ENCODE measurements around the gene GMDS. TPM values are rescaled to one million over a fixed set of nuclear protein-coding genes. Genes with fewer than 3 reads are reported as not detected.

Gene GMDS
- total RNA-seq, 2 donors from 2014 or later = 18.2 to 20.5 TPM

DNA sequence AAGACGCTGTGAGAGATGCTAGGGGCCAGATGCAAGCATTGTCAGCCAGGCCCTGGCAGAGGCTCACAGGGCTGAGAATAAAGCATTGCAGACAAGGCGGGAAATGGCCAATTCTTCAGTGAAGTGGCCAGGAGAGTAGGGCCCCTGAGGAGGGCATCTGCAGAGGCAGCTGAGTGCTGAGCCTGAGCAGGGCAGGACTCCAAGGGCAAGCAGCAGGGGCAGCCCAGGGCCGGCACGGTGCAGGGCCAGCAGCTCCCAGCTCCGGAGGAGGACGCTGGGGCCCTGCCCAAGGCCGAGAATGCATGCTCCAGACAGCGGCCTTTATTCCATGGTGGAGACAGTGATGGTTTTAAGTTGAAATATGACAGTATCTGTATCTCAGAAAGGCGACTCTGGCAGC is 330.2 kb downstream of the GMDS start:
- DNase-seq (no peak), ATAC-seq (no peak)
- Mint-ChIP-seq H3K4me3 (no peak overlapping the region), H3K27me3 (no peaks in the 10 kb centered on the region), H3K4me1 (peaks cover 3% of the 10 kb centered on the region), H3K27ac (no peak overlapping the region), H3K36me3 (ENCODE audit: low read depth) (no peaks in the 10 kb centered on the region)
- H3K9me3 ChIP-seq (ENCODE audit: control insufficient read depth, low read length, poor library complexity, severe bottlenecking) = no peaks in the 10 kb centered on the region

DNA sequence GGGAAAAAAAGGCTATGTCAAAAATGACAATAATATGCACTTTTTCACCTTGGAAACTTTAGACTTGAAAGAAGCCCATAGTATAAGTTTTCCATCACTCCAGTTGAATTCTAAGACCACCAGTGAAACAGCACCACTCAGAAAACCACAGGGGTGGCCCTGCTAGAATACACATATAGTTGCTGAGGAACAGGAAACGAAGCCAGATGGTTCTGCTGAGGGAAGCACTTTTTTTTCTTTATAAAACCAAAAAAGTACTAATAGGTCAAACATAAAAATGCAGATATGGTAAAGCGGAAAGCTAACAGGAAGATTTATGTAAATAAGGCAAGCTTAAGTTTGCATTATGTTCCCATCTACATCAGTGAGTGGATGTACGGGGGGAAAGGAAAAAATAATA is 331.8 kb downstream of the GMDS start:
- no peak for DNase-seq
- Mint-ChIP-seq H3K36me3 (ENCODE audit: low read depth) (no peaks in the 10 kb centered on the region), H3K4me1 (peaks cover 3% of the 10 kb centered on the region), H3K27ac (no peak overlapping the region), H3K27me3 (no peaks in the 10 kb centered on the region), H3K4me3 (no peak overlapping the region)
- no peak for ATAC-seq
- H3K9me3 ChIP-seq (ENCODE audit: control insufficient read depth, low read length, poor library complexity, severe bottlenecking) = no peaks in the 10 kb centered on the region

DNA sequence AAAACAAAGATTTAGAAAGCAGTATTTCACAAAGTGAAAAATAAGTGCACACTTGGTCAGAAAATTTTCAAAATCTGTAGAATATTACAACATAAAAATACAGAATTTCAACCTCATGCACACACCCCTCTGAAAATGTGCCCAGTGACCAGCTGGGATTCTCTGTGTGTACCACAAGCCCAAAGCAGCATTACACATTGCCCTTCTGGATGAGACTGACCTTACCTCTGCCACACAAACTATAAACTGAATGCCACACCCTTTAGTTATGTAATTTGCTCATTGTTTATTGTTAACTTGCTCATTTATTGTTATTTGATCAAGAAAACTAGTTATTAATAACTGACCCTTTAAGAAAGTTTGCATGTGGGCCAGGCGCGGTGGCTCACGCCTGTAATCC is 332.7 kb downstream of the GMDS start:
- peaks cover 4% of the 10 kb centered on the region for H3K4me1 Mint-ChIP-seq
- ATAC-seq (no peak), DNase-seq (no peak)
- no peaks in the 10 kb centered on the region for H3K9me3 ChIP-seq (ENCODE audit: control insufficient read depth, low read length, poor library complexity, severe bottlenecking)
- no peaks in the 10 kb centered on the region for H3K36me3 Mint-ChIP-seq (ENCODE audit: low read depth)
- H3K4me3 Mint-ChIP-seq = no peak overlapping the region
- H3K27ac Mint-ChIP-seq = no peak overlapping the region
- H3K27me3 Mint-ChIP-seq = no peaks in the 10 kb centered on the region

DNA sequence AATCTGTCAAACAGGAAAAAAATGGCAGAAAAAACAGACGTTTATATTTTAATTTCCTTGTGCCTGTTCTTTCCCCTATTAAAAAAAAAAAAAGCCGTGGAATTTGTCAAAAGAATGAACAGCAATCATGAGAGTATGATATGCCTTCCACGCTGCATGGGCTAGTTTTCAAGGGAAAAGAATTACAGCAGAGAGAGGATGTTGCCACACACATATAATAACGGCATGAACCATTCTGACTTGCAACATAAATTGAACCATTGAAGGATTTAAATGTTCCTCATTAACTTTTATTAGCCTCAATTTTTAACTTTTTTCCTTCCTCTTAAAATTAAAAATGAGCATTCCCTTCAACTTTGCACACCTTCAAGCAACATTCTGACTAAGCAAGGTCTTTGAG is 333.9 kb downstream of the GMDS start:
- no peaks in the 10 kb centered on the region for H3K27me3 Mint-ChIP-seq
- H3K36me3 Mint-ChIP-seq (ENCODE audit: low read depth) = no peaks in the 10 kb centered on the region
- ATAC-seq (no peak), DNase-seq (no peak)
- H3K9me3 ChIP-seq (ENCODE audit: control insufficient read depth, low read length, poor library complexity, severe bottlenecking) = no peaks in the 10 kb centered on the region
- H3K4me3 Mint-ChIP-seq = no peak overlapping the region
- peaks cover 2% of the 10 kb centered on the region for H3K4me1 Mint-ChIP-seq
- H3K27ac Mint-ChIP-seq = no peak overlapping the region

DNA sequence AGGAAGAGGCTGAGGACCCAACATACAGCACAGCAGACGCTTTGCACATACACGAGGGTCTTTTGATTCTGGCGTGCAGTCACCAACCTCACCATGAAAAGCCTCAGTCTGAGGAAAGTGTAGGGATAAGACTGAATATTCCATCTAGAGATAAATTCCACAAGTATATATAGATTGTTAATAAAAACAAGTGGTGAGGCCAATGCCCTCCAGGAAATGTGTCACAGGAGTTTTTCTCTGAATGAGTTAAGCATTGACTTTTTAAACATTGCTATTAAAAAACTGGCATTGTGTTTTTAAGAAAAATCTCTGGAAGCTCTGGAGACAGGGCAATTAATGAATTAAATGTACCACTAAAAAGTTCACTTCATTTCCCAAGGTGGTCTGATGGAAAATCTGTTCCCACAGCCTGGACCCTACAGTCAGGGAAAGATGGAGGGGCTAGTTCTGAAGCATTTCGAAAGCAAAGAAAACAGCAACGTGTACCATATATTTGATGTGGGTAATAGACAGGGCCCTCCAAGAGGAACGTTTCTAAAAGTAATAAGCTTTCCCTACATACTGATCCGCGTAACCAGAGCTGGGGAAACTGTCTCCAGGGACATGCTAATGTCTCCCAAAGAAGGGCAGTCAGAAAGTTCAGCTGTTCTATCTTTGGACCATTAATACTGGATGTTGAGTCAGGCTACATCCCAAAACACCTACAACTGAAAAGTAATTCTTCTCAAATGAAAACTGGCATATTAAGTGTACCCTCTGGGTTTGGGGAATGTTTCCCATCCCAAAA is 334.6 kb downstream of the GMDS start:
- ATAC-seq (no peak), DNase-seq (no peak)
- no peak overlapping the region for H3K4me3 Mint-ChIP-seq
- H3K9me3 ChIP-seq (ENCODE audit: control insufficient read depth, low read length, poor library complexity, severe bottlenecking) = no peaks in the 10 kb centered on the region
- no peaks in the 10 kb centered on the region for H3K27me3 Mint-ChIP-seq
- H3K36me3 Mint-ChIP-seq (ENCODE audit: low read depth) = no peaks in the 10 kb centered on the region
- peaks cover 2% of the 10 kb centered on the region for H3K4me1 Mint-ChIP-seq
- no peak overlapping the region for H3K27ac Mint-ChIP-seq

DNA sequence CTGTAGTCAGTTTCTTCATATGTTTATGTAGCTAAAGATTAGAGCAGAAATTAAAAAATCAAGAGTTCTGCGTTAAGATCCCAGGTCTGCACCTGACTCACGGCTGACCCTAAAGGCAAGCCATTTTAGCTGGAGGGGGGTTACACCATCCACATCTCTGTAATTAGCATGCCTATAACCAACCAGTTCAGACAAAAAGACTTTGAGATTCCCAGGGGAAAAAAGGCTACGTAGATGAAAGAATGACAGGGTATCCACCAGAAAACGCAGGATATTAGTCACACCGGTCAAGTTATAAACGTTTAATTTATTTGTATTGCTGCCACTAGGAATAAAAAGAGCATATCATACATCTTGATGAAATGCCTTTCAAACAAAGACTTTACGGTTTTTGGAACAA is 336.6 kb downstream of the GMDS start:
- Mint-ChIP-seq H3K36me3 (ENCODE audit: low read depth) (no peaks in the 10 kb centered on the region), H3K27me3 (no peaks in the 10 kb centered on the region), H3K4me1 (peaks cover 2% of the 10 kb centered on the region), H3K4me3 (no peak overlapping the region), H3K27ac (no peak overlapping the region)
- ATAC-seq (no peak), DNase-seq (no peak)
- no peaks in the 10 kb centered on the region for H3K9me3 ChIP-seq (ENCODE audit: control insufficient read depth, low read length, poor library complexity, severe bottlenecking)

DNA sequence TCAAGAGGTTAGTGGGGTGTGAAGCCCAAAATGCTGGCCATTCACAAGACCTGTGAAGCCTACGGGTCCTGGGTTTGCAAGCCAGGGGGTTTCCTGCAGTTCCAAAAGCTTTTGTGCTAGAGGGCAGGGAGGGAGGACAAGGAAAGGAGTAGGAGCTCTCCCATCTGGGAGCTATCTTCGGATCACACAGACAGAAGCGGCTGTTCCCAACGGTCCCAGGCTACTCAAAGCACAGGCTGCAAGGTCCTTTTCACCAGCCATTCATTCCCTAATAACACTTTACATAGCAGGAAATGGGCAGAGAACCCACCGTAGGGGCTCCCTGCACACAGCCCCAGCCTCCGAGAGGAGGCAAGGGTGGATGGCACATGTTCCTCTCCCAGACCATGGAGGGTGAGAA is 338.8 kb downstream of the GMDS start:
- Mint-ChIP-seq H3K27me3 (no peaks in the 10 kb centered on the region), H3K4me3 (no peak overlapping the region), H3K4me1 (peaks cover 2% of the 10 kb centered on the region), H3K36me3 (ENCODE audit: low read depth) (no peaks in the 10 kb centered on the region), H3K27ac (no peak overlapping the region)
- DNase-seq (no peak), ATAC-seq (no peak)
- no peaks in the 10 kb centered on the region for H3K9me3 ChIP-seq (ENCODE audit: control insufficient read depth, low read length, poor library complexity, severe bottlenecking)

DNA sequence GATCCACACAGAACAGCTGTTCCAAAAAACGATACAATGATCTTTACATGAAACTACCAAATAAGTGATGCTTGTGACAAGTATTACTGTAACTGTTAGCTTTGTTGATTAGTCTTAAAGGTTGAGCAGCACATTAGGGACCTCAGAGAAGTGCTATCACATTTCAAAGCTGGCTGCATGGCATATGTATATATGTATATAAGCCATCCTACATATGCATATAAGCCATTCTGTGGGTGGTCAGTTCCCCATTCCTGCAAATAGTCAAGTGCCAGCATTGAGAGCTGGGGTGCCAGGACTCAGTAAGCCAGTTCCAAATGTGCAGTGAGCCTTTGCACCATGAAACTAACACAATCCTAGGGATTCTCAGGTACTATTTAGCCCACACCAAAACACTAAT is 339.4 kb downstream of the GMDS start:
- Mint-ChIP-seq H3K36me3 (ENCODE audit: low read depth) (no peaks in the 10 kb centered on the region), H3K4me1 (peaks cover 2% of the 10 kb centered on the region), H3K27ac (no peak overlapping the region), H3K27me3 (no peaks in the 10 kb centered on the region), H3K4me3 (no peak overlapping the region)
- no peak for DNase-seq
- H3K9me3 ChIP-seq (ENCODE audit: control insufficient read depth, low read length, poor library complexity, severe bottlenecking) = no peaks in the 10 kb centered on the region
- no peak for ATAC-seq

DNA sequence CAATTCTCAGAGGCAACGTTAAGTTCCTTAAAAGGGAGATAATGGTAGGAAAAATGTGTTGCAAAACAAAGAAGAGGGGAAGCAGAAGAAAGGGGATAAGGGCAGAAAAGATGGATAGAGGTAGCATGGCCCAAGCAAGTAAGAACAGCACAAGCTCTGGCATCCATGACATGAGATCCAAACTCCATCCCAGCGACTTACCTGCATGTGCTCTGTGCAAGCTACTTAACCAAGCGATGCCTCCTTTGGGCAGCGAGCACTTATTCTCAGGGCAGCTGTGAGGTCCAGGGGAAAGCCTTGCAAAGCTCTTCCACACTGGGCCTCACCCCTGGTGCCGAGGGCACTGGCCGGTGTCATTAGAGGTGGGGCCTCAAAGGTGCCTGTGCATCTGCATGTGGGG is 340.5 kb downstream of the GMDS start:
- H3K27me3 Mint-ChIP-seq = no peaks in the 10 kb centered on the region
- H3K4me3 Mint-ChIP-seq = no peak overlapping the region
- H3K9me3 ChIP-seq (ENCODE audit: control insufficient read depth, low read length, poor library complexity, severe bottlenecking) = no peaks in the 10 kb centered on the region
- no peak for ATAC-seq
- DNase-seq = no peak
- peaks cover 2% of the 10 kb centered on the region for H3K4me1 Mint-ChIP-seq
- H3K27ac Mint-ChIP-seq = no peak overlapping the region
- no peaks in the 10 kb centered on the region for H3K36me3 Mint-ChIP-seq (ENCODE audit: low read depth)

DNA sequence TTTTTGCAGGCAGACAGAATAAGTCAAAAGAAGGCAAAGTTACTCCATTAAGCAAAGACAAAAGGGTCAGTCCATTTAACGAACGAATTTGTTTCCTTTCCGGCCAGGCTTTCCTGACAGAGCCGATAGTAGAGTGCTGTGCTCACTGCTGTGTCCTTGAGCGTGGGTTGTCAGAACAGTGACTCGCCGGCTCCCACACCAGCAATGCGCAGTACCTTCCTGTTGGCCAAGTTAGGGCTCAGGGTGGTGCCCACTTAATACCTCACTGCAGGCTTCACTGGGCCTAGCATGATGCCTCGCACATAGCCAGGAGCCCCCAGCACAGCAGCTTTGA is 341.0 kb downstream of the GMDS start:
- H3K36me3 Mint-ChIP-seq (ENCODE audit: low read depth) = no peaks in the 10 kb centered on the region
- DNase-seq (no peak), ATAC-seq (no peak)
- no peaks in the 10 kb centered on the region for H3K9me3 ChIP-seq (ENCODE audit: control insufficient read depth, low read length, poor library complexity, severe bottlenecking)
- H3K4me1 Mint-ChIP-seq = peaks cover 2% of the 10 kb centered on the region
- no peak overlapping the region for H3K27ac Mint-ChIP-seq
- no peak overlapping the region for H3K4me3 Mint-ChIP-seq
- no peaks in the 10 kb centered on the region for H3K27me3 Mint-ChIP-seq

DNA sequence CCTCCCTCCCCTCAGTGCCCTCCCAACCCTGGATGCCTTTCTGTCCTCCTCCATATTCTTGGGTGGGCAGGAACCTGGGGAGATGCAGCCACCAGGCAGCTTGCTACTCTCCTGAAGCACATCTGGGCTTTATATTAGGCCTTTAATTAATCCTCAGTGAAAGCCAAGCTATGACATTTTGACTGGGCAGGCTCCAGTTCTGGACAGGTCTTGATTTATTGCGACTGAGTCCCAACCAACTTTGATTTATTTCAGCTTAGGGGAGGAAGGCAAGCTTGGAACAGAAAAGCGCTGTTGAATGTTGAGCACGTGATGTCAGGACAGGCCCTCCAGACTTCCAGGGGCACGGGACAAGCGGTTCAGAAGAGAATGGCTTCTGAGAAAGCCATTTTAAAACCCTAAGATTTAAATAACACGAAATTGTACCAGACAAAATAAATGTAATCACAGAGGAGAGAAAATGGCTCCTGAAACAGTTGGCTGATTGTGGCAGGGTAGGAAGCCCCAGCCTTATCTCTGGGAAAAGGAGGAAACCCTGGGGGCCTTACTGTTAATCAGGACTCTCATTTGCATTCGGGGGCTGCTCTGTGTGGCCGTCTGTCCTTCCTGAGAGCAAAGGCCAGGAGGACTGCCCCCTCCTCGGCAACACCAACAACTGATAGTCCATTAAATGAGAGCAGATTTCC is 341.5 kb downstream of the GMDS start:
- DNase-seq = no peak
- H3K4me1 Mint-ChIP-seq = peaks cover 2% of the 10 kb centered on the region
- H3K4me3 Mint-ChIP-seq = no peak overlapping the region
- H3K27ac Mint-ChIP-seq = no peak overlapping the region
- ATAC-seq = no peak
- no peaks in the 10 kb centered on the region for H3K9me3 ChIP-seq (ENCODE audit: control insufficient read depth, low read length, poor library complexity, severe bottlenecking)
- no peaks in the 10 kb centered on the region for H3K36me3 Mint-ChIP-seq (ENCODE audit: low read depth)
- no peaks in the 10 kb centered on the region for H3K27me3 Mint-ChIP-seq

DNA sequence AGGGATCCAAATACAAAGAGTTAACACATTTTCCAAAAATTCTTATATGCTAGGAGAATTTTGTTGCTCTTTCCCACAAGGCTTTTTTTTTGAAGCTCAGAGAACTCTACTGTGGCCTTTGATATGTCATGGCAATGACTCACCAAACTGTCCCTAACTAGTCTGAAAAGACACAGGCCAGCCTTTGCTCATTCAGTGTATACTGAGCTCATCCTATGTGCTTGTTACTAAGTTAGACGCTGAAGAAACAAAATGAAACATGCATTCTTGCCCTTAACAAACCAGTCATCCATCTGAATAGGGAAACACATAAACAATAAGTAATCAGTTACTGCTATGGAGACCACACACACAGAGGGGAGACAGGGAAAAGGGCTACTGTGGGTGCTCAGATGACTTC is 343.8 kb downstream of the GMDS start:
- no peak for DNase-seq
- no peaks in the 10 kb centered on the region for H3K4me1 Mint-ChIP-seq
- H3K27ac Mint-ChIP-seq = no peak overlapping the region
- no peak overlapping the region for H3K4me3 Mint-ChIP-seq
- no peaks in the 10 kb centered on the region for H3K27me3 Mint-ChIP-seq
- no peaks in the 10 kb centered on the region for H3K36me3 Mint-ChIP-seq (ENCODE audit: low read depth)
- no peaks in the 10 kb centered on the region for H3K9me3 ChIP-seq (ENCODE audit: control insufficient read depth, low read length, poor library complexity, severe bottlenecking)
- no peak for ATAC-seq

DNA sequence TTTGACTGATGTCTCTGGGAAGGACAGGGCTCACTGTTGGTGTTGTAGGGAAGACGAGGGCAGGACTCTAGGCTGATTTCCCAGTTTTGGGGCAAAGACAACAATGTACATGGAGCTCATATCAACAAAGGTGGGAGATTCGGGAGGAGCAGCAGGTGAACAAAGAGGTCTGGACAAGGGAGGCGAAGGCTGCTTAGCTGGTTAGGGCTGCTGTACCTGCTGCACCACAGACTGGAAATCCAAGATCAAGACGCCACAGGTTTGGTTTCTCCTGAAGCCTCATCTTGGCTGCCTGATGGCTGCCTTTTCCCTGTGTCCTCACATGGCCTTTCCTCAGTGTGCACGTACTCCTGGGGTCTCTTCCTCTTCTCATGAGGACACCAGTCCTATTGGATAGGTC is 348.5 kb downstream of the GMDS start:
- no peaks in the 10 kb centered on the region for H3K9me3 ChIP-seq (ENCODE audit: control insufficient read depth, low read length, poor library complexity, severe bottlenecking)
- H3K4me1 Mint-ChIP-seq = peaks cover 2% of the 10 kb centered on the region
- H3K36me3 Mint-ChIP-seq (ENCODE audit: low read depth) = no peaks in the 10 kb centered on the region
- DNase-seq (no peak), ATAC-seq (no peak)
- H3K27ac Mint-ChIP-seq = no peak overlapping the region
- H3K27me3 Mint-ChIP-seq = no peaks in the 10 kb centered on the region
- no peak overlapping the region for H3K4me3 Mint-ChIP-seq

DNA sequence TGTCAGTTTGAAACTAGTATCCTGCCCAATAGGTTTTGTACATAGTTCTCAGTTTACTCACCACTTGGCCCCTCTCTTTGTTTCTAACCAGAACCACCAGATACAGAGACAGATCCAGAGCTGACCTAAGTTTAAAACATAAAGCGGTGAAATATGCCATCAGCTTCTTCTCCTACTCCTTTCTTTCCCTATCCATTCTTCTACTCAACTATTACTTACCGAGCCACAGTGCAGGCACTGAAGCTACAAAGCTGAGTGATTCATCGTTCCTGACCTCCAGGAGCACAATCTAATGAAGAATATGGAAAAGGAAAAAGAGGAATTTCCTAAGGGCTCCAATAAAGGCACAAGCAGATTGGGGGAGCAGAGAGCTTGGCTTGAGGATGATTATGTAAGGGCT is 349.7 kb downstream of the GMDS start:
- DNase-seq (no peak), ATAC-seq (no peak)
- Mint-ChIP-seq H3K4me3 (no peak overlapping the region), H3K4me1 (peaks cover 2% of the 10 kb centered on the region), H3K27ac (no peak overlapping the region), H3K36me3 (ENCODE audit: low read depth) (no peaks in the 10 kb centered on the region), H3K27me3 (no peaks in the 10 kb centered on the region)
- H3K9me3 ChIP-seq (ENCODE audit: control insufficient read depth, low read length, poor library complexity, severe bottlenecking) = no peaks in the 10 kb centered on the region
